ENCODE results near the gene NSMCE4A.
A peak's percentile ranks its signal among the peaks of the same experiment; 100 is the strongest.

DNA sequence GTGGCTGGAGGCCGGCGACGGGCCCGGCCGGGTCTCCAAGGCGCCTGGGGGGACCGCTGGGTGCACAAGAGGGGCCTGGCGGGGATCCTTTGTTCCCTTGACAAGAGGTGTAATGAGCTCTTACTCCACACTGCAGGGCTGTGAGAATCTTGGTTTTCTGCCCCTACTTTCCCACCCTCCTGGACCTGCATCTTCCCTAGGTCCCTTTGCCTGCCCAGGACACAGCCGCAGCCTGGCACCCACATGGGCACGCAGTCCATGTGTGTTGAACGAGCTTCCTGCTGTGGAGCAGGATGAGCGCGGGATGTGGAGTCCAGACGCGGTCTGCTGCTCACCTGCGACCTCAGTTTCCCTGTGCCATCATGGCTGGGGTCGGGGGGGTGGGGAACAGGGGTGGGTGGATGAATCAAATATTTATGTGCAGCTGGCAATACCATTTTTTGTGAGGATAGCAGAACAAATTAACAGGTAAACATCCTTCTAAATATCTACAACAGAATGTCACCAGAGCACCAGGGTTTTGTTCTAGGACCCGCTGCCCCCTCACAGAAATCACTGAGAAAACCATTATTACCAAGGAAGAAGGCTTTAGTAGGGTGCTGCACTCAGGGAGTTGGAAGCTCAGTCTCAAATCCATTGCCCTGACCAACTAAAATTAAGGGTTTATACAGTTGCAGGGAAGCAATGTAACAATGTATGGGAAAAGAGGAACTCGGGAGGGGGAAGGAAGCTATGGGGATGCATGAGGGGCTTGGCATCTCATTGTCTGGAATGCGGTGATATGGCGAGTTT, 474 bp upstream of the NSMCE4A start:
- TF ChIP-seq, protein P1, sequence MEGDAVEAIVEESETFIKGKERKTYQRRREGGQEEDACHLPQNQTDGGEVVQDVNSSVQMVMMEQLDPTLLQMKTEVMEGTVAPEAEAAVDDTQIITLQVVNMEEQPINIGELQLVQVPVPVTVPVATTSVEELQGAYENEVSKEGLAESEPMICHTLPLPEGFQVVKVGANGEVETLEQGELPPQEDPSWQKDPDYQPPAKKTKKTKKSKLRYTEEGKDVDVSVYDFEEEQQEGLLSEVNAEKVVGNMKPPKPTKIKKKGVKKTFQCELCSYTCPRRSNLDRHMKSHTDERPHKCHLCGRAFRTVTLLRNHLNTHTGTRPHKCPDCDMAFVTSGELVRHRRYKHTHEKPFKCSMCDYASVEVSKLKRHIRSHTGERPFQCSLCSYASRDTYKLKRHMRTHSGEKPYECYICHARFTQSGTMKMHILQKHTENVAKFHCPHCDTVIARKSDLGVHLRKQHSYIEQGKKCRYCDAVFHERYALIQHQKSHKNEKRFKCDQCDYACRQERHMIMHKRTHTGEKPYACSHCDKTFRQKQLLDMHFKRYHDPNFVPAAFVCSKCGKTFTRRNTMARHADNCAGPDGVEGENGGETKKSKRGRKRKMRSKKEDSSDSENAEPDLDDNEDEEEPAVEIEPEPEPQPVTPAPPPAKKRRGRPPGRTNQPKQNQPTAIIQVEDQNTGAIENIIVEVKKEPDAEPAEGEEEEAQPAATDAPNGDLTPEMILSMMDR (IDR thresholded peaks at IDR 0.05), result peak in 1 of 5 experiments; percentile 28
- TF ChIP-seq POLR2A (IDR thresholded peaks at IDR 0.05), result no peak
